Heart left ventricle (tissue), 16 donors: ENCODE data around the gene TSC22D1. TPM values are rescaled to one million over a fixed set of nuclear protein-coding genes. Genes with fewer than 3 reads are reported as not detected.

Source experiments
- ATAC-seq, 4 donors: fragments of 200-7000 bp; cut with Tn5 transposase; one replicate each; pipeline ENCODE4 v1.9.1; 2020 to 2022; ENCODE audit warnings: moderate library complexity in 4 of 4, mild to moderate bottlenecking in 3 of 4, moderate number of reproducible peaks in 1 of 4
- DNase-seq, 5 donors: peaks; one replicate each; pipeline ENCODE4 v3.0.0-alpha.2; 2020
- H3K27ac ChIP-seq, 12 donors: fragments of 200-600 bp; sonication (generic) in 4 of 12; one replicate each; pipeline versions ENCODE4 v1.5.0 to v1.8.0; 2016 to 2022; ENCODE audit warnings: mild to moderate bottlenecking in 2 of 12
- H3K27me3 ChIP-seq, 9 donors: fragments of 200-600 bp; sonication (generic) in 2 of 9; one replicate each; pipeline versions ENCODE4 v1.5.1 to v1.8.0; 2016 to 2022; ENCODE audit warnings: mild to moderate bottlenecking in 3 of 9
- H3K36me3 ChIP-seq, 9 donors: fragments of 200-600 bp; sonication (generic) in 2 of 9; one replicate each; pipeline versions ENCODE4 v1.5.0 to v1.8.0; 2018 to 2022; ENCODE audit warnings: mild to moderate bottlenecking in 2 of 9
- H3K4me1 ChIP-seq, 12 donors: fragments of 200-600 bp; sonication (generic) in 4 of 12; one replicate each; pipeline versions ENCODE4 v1.5.0 to v1.8.0; 2016 to 2022; ENCODE audit warnings: mild to moderate bottlenecking in 3 of 12
- H3K4me3 ChIP-seq, 12 donors: fragments of 200-600 bp; sonication (generic) in 4 of 12; one replicate each; pipeline versions ENCODE4 v1.5.0 to v1.8.0; 2017 to 2022; ENCODE audit warnings: mild to moderate bottlenecking in 9 of 12, moderate library complexity in 4 of 12
- H3K9me3 ChIP-seq, 12 donors: fragments of 200-600 bp; sonication (generic) in 4 of 12; one replicate each; pipeline versions ENCODE4 v1.5.0 to v1.8.0; 2016 to 2022; ENCODE audit warnings: mild to moderate bottlenecking in 1 of 12
- POLR2A ChIP-seq, 2 donors: fragments of 450-650 bp; IDR thresholded peaks; one replicate each; pipeline ENCODE4 v1.6.1; 2017; ENCODE audit warnings: antibody characterized with exemption in 2 of 2, mild to moderate bottlenecking in 2 of 2, moderate library complexity in 2 of 2
- WGBS, 4 donors: extraction: QIAGEN DNeasy Blood & Tissue Kit in 2 of 4; methylation state at CpG; one replicate each; pipeline versions ENCODE4 v1.1.5 to v1.1.7; 2013 to 2018; 5-methylcytosine and 5-hydroxymethylcytosine counted together
- intact Hi-C, 10 donors: fragments of 100-400 bp; cut with DNase I; formaldehyde crosslinking; loops; one replicate each; pipeline versions ENCODE4 v1.11.1 to v1.14.2; 2022
- polyA plus RNA-seq, 2 donors: library from polyadenylated mRNA; stranded (reverse); fragments of 200-250 nt; gene quantifications; one replicate each; pipeline ENCODE4 v1.2.3, GENCODE V29; 2013
- total RNA-seq, 9 donors: library from RNA; depleted of rRNA in 2 of 9; stranded (reverse); fragments of >200 nt in 2 of 9; fragmentation: NEBNext Ultra II Directional in 3 of 9; extraction: Animal tissue kit (Norgen Biotek cat#: 25700) in 3 of 9; gene quantifications; one replicate each; pipeline versions ENCODE4 v1.1.0 to v1.2.4, GENCODE V29; 2016 to 2023
- TF ChIP-seq, protein P1 (sequence below), 12 donors: fragments of 200-600 bp; sonication (generic) in 4 of 12; IDR thresholded peaks; one replicate each; pipeline versions ENCODE4 v1.5.0 to v1.8.0; 2018 to 2022; ENCODE audit warnings: antibody characterized with exemption in 12 of 12, mild to moderate bottlenecking in 5 of 12
- donor health status: ischemic (EF 13 %, LVEDD 7.1; RV severe dilation, severe dysfunction).
- donor health status: healthy with polysubstance abuse.
- donor health status: DM: no; HTN: yes; CAD: no.
- donor health status: DM: no; HTN: no; CAD: no.
- donor health status: ischemic (EF 25% LVEDD 6.9; RV normal size, moderate dysfunction).
- donor health status: ischemic (EF 25% LVEDD 5.7; RV mildly dilated, moderate dysfunction).
- donor health status: healthy.
- donor health status: DM: yes; HTN: yes; CAD: no.
- donor health status: ischemic (EF 35%, LVEDD 5.7; RV mildly dilated, moderate dysfunction).
- donor health status: nonischemic (EF 11% LVEDD 7.7; RV severe dilation, severe dysfunction).
- donor health status: DM: yes; HTN: yes; CAD: no.
- donor health status: PGD.
- donor health status: ischemic (EF 29% LVEDD 5.4; RV normal size, mild dysfunction).
- donor health status: nonischemic (EF 23%, LVEDD 6.1; RV moderate dilation, normal function).

Gene TSC22D1
- total and polyA plus RNA-seq, 11 donors: 61.0 to 166 (median 125) TPM

DNA sequence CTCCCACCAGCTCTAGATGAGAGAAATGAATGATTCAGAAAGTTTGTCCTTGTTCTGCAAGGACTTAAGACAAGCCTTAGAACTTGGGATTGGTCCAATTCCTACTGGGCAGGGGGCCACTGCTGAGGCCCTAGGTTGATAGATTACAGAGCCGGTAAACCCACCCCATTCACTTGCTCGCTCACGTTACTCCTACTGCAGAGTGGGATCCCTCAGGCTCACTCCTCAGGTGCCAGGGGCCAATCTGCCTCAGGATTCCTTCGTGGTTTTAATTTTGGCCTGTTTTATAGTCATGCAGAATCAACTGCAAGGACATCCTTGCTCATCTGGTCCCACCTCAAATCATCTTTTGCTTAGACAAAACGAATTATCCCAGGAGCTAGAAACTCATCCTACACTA is 143.5 kb downstream of the TSC22D1 start:
- Histone ChIP-seq H3K36me3 (peaks cover 0 to 21% (median 15%) of the 10 kb centered on the region in 9 donors), H3K27me3 (no peaks in the 10 kb centered on the region), H3K4me3 (peak overlapping the region in 1 of 12 donors; percentile 73), H3K9me3 (no peaks in the 10 kb centered on the region), H3K4me1 (peaks cover 0 to 39% (median 26%) of the 10 kb centered on the region in 12 donors), H3K27ac (peak overlapping the region in 3 of 12 donors; percentile 93 to 95 (median 93))
- TF ChIP-seq, protein P1, sequence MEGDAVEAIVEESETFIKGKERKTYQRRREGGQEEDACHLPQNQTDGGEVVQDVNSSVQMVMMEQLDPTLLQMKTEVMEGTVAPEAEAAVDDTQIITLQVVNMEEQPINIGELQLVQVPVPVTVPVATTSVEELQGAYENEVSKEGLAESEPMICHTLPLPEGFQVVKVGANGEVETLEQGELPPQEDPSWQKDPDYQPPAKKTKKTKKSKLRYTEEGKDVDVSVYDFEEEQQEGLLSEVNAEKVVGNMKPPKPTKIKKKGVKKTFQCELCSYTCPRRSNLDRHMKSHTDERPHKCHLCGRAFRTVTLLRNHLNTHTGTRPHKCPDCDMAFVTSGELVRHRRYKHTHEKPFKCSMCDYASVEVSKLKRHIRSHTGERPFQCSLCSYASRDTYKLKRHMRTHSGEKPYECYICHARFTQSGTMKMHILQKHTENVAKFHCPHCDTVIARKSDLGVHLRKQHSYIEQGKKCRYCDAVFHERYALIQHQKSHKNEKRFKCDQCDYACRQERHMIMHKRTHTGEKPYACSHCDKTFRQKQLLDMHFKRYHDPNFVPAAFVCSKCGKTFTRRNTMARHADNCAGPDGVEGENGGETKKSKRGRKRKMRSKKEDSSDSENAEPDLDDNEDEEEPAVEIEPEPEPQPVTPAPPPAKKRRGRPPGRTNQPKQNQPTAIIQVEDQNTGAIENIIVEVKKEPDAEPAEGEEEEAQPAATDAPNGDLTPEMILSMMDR (IDR thresholded peaks at IDR 0.05): no peak
- TF ChIP-seq POLR2A (IDR thresholded peaks at IDR 0.05): no peak
- intact Hi-C loops: loop anchor here in 8 of 10 donors (5.0 to 10.0 kb wide), 7 partner anchors 40 to 288 kb away; partner anchors contain the start of gene SERP2 (in 1 of the 8)
- no peak for DNase-seq
- 47 to 57% (median 53%) methylated on average over 5 of the region's 5 CpGs for WGBS, 4 donors
- ATAC-seq: no peak

DNA sequence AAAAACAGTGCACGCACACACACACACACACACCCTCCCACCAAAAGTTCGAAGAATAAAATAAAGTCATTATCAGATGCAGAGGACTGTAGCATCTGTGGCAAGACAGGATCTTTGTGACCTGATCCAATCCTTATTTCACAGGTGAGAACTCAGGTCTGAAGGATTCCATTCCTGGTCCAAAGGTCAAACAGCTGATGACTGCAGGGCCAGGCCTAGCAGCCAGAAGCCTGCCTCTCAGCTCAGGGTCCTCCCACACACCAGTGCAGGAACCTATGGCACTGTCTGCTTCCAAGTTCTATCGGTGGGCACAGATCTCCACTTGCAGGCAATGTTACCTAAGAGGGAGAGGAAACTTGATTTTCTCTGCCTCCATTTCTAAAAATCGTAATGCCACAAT is 145.0 kb downstream of the TSC22D1 start:
- Histone ChIP-seq H3K27me3 (no peaks in the 10 kb centered on the region), H3K4me1 (peaks cover 0 to 34% (median 21%) of the 10 kb centered on the region in 12 donors), H3K9me3 (no peaks in the 10 kb centered on the region), H3K36me3 (peaks cover 0 to 21% (median 15%) of the 10 kb centered on the region in 9 donors), H3K4me3 (no peak overlapping the region), H3K27ac (no peak overlapping the region)
- intact Hi-C loops: loop anchor here in 8 of 10 donors (5.0 to 10.0 kb wide), 7 partner anchors 39 to 286 kb away; partner anchors contain the start of gene SERP2 (in 1 of the 8)
- no peak for ATAC-seq
- no peak for DNase-seq
- TF ChIP-seq, protein P1 (IDR thresholded peaks at IDR 0.05): no peak
- TF ChIP-seq POLR2A (IDR thresholded peaks at IDR 0.05): no peak
- 81 to 84% (median 84%) methylated on average over 4 of the region's 4 CpGs for WGBS, 4 donors

GRCh38 chr13:44429311-44429710 is 146.8 kb downstream of the TSC22D1 start:
- Histone ChIP-seq H3K4me3 (no peak overlapping the region), H3K27me3 (no peaks in the 10 kb centered on the region), H3K4me1 (peaks cover 0 to 34% (median 17%) of the 10 kb centered on the region in 12 donors), H3K27ac (no peak overlapping the region), H3K9me3 (no peaks in the 10 kb centered on the region), H3K36me3 (peaks cover 0 to 16% (median 11%) of the 10 kb centered on the region in 9 donors)
- intact Hi-C loops: loop anchor here in 1 of 10 donors (5.0 kb wide), 1 partner anchor 37 kb away; no protein-coding TSS in a partner anchor
- ATAC-seq (no peak), DNase-seq (no peak)
- 79 to 91% (median 84%) methylated on average over 2 of the region's 2 CpGs for WGBS, 4 donors
- TF ChIP-seq POLR2A (IDR thresholded peaks at IDR 0.05): no peak
- TF ChIP-seq, protein P1 (IDR thresholded peaks at IDR 0.05): no peak

GRCh38 chr13:44426461-44426860 is 149.7 kb downstream of the TSC22D1 start:
- Histone ChIP-seq H3K4me1 (peaks cover 0 to 25% (median 3%) of the 10 kb centered on the region in 12 donors), H3K36me3 (no peaks in the 10 kb centered on the region), H3K27me3 (no peaks in the 10 kb centered on the region), H3K4me3 (no peak overlapping the region), H3K9me3 (no peaks in the 10 kb centered on the region), H3K27ac (no peak overlapping the region)
- TF ChIP-seq, protein P1 (IDR thresholded peaks at IDR 0.05): no peak
- no peak for TF ChIP-seq POLR2A (IDR thresholded peaks at IDR 0.05)
- DNase-seq (no peak), ATAC-seq (no peak)
- 70 to 80% (median 74%) methylated on average over 3 of the region's 3 CpGs for WGBS, 4 donors
- intact Hi-C loops: loop anchor here in 1 of 10 donors (5.0 kb wide), 1 partner anchor 34 kb away; no protein-coding TSS in a partner anchor
